Uterus (tissue), 4 donors: ENCODE measurements around the gene HS6ST1. TPM values are rescaled to one million over a fixed set of nuclear protein-coding genes. Genes with fewer than 3 reads are reported as not detected.

ENCODE experiments used
- DNase-seq, 2 donors: peaks; one replicate each; pipeline ENCODE4 v3.0.0-alpha.2; 2019 to 2020
- H3K27ac ChIP-seq, 2 donors: fragments of 200-600 bp; sonication (generic); 1 replicate in 1 of 2; 2 replicates in 1 of 2; pipeline ENCODE4 v1.5.1; 2016 to 2018
- H3K27me3 ChIP-seq, 2 donors: fragments of 200-600 bp; sonication (generic); one replicate each; pipeline ENCODE4 v1.5.1; 2018 to 2019; ENCODE audit warnings: control low read depth in 1 of 2
- H3K36me3 ChIP-seq, 2 donors: fragments of 200-600 bp; sonication (generic); one replicate each; pipeline ENCODE4 v1.5.1; 2019; ENCODE audit warnings: control low read depth in 1 of 2
- H3K4me1 ChIP-seq, 2 donors: fragments of 200-600 bp; sonication (generic); one replicate each; pipeline ENCODE4 v1.5.1; 2018 to 2019; ENCODE audit warnings: control low read depth in 1 of 2
- H3K4me3 ChIP-seq, 2 donors: fragments of 200-600 bp; sonication (generic); 1 replicate in 1 of 2; 2 replicates in 1 of 2; pipeline ENCODE4 v1.5.1; 2018 to 2019; ENCODE audit warnings: mild to moderate bottlenecking in 1 of 2
- H3K9me3 ChIP-seq, 2 donors: fragments of 200-600 bp; sonication (generic); one replicate each; pipeline ENCODE4 v1.5.1; 2019; ENCODE audit warnings: control low read depth in 1 of 2
- POLR2A ChIP-seq, 2 donors: fragments of 450-650 bp; IDR thresholded peaks; one replicate each; pipeline ENCODE4 v1.6.1; 2016; ENCODE audit warnings: antibody characterized with exemption in 2 of 2, mild to moderate bottlenecking in 1 of 2, moderate library complexity in 1 of 2
- intact Hi-C: fragments of 100-400 bp; cut with DNase I; formaldehyde crosslinking; loops from one replicate; pipeline ENCODE4 v1.15.1; 2023; ENCODE audit warnings: low total_unique reads
- total RNA-seq, 4 donors: library from RNA; depleted of rRNA in 3 of 4; stranded (reverse); fragments of >200 nt in 3 of 4; gene quantifications; one replicate each; pipeline versions ENCODE4 v1.1.0 to v1.2.4, GENCODE V29; 2014 to 2023
- TF ChIP-seq, protein P1 (sequence below), 4 experiments: fragments of 200-600 bp in 2 of 4; fragments of 450-650 bp in 2 of 4; sonication (generic) in 2 of 4; IDR thresholded peaks; one replicate each; pipeline ENCODE4 v1.5.1; 2016 to 2019; ENCODE audit warnings: antibody characterized with exemption in 4 of 4, mild to moderate bottlenecking in 2 of 4, moderate library complexity in 1 of 4
- donor health status: DM: yes; HTN: yes; CAD: no.

HS6ST1 gene
- total RNA-seq, 4 donors from 2014 or later: 22.7 to 198 (median 37.4) TPM

DNA sequence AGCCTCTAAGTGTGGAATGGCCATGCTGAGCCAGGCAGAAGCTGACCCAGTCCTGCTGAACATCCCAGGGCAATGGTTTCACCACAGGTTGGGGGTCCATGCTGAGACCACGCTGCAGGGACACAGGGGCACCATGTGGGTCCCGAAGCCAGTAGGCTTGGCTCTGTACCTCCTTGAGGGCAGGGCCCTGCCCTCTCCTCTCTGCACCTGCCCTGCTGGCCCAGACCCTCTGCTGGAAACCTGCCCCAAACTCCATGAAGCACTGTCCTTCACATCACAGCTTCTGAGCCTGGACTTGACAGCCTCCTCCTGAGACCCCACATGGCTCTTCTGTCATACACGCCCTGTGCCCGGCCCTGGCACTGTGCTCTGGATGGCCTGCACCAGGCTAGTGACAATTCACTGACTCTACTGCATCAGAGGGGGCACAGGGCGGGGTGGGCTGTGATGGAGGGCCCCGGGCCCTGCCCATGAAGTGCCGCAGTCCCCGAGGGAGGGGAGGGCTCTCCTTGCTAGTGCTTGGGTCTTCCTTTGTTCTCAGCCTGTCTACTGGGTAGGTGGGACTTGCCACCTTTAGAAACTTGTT is 24.7 kb downstream of the HS6ST1 start:
- no peaks in the 10 kb centered on the region for H3K9me3 ChIP-seq
- intact Hi-C loops: no loop called here
- H3K27me3 ChIP-seq: no peaks in the 10 kb centered on the region
- H3K4me3 ChIP-seq: no peak overlapping the region
- no peak for TF ChIP-seq POLR2A (IDR thresholded peaks at IDR 0.05)
- TF ChIP-seq, protein P1, sequence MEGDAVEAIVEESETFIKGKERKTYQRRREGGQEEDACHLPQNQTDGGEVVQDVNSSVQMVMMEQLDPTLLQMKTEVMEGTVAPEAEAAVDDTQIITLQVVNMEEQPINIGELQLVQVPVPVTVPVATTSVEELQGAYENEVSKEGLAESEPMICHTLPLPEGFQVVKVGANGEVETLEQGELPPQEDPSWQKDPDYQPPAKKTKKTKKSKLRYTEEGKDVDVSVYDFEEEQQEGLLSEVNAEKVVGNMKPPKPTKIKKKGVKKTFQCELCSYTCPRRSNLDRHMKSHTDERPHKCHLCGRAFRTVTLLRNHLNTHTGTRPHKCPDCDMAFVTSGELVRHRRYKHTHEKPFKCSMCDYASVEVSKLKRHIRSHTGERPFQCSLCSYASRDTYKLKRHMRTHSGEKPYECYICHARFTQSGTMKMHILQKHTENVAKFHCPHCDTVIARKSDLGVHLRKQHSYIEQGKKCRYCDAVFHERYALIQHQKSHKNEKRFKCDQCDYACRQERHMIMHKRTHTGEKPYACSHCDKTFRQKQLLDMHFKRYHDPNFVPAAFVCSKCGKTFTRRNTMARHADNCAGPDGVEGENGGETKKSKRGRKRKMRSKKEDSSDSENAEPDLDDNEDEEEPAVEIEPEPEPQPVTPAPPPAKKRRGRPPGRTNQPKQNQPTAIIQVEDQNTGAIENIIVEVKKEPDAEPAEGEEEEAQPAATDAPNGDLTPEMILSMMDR (IDR thresholded peaks at IDR 0.05): no peak
- H3K4me1 ChIP-seq: no peaks in the 10 kb centered on the region
- H3K27ac ChIP-seq: no peak overlapping the region
- no peak for DNase-seq
- H3K36me3 ChIP-seq: no peaks in the 10 kb centered on the region

DNA sequence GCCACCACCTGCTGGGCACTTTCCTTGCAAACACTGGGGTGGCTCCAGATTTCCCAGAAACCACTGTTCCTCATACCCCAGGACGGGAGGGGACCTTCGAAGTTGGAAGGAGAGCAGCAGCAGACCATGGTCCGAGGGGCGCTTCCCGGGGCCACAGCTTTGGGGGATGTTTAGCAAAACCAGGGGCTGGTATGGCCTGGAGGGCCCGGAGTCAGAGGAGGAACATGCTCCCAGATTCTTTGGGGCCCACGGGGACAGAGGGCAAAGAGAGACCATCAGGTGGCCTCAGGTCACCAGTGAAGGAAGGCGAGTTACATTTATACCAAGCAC is 25.3 kb downstream of the HS6ST1 start:
- intact Hi-C loops: no loop called here
- H3K27me3 ChIP-seq: no peaks in the 10 kb centered on the region
- H3K4me1 ChIP-seq: no peaks in the 10 kb centered on the region
- no peak for DNase-seq
- H3K27ac ChIP-seq: no peak overlapping the region
- no peak for TF ChIP-seq POLR2A (IDR thresholded peaks at IDR 0.05)
- no peaks in the 10 kb centered on the region for H3K9me3 ChIP-seq
- no peak overlapping the region for H3K4me3 ChIP-seq
- H3K36me3 ChIP-seq: no peaks in the 10 kb centered on the region

DNA sequence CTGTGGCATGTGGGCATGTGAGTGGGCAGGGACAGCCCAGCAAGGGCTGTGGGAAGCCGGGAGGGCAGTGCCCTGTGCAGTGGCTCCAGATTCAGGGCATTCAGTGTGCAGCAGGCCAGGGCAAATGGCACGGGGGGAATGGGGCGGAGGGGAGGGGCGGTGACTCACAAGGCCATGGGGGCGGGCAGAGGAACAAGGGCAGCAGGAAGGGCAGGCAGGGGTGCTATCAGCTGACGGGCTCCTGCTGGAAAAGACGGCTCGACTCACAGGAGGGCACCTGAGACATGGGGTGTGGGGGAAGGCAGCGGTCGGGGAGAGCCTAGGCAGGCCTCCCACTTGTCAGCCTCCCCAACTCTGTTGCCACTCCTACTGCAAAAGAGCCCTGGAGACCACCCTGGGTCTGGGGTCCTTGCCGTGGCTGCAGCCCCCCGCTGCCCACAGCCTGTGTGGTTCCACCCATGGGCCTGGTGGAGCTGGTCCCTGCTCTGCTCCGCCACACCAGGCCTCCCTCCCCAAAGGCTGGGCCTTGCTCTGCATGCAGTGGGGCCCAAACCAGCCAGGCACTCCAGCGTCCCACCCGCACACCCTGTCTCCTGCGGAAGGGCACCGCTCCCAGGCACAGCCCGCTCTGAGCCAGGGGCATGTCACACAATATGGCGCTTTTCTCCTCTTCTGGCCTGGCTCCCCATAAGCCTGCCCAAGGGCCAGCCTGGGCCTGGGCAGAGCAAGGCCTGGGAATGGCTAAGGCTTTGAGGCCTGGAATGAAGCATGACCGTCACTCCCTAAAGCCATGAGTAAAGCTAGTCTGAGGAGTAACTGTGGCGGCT is 25.9 kb downstream of the HS6ST1 start:
- TF ChIP-seq, protein P1 (IDR thresholded peaks at IDR 0.05): no peak
- no peak for TF ChIP-seq POLR2A (IDR thresholded peaks at IDR 0.05)
- no peaks in the 10 kb centered on the region for H3K27me3 ChIP-seq
- no peak for DNase-seq
- no peak overlapping the region for H3K4me3 ChIP-seq
- no peak overlapping the region for H3K27ac ChIP-seq
- no peaks in the 10 kb centered on the region for H3K36me3 ChIP-seq
- no peaks in the 10 kb centered on the region for H3K9me3 ChIP-seq
- H3K4me1 ChIP-seq: no peaks in the 10 kb centered on the region
- intact Hi-C loops: no loop called here

DNA sequence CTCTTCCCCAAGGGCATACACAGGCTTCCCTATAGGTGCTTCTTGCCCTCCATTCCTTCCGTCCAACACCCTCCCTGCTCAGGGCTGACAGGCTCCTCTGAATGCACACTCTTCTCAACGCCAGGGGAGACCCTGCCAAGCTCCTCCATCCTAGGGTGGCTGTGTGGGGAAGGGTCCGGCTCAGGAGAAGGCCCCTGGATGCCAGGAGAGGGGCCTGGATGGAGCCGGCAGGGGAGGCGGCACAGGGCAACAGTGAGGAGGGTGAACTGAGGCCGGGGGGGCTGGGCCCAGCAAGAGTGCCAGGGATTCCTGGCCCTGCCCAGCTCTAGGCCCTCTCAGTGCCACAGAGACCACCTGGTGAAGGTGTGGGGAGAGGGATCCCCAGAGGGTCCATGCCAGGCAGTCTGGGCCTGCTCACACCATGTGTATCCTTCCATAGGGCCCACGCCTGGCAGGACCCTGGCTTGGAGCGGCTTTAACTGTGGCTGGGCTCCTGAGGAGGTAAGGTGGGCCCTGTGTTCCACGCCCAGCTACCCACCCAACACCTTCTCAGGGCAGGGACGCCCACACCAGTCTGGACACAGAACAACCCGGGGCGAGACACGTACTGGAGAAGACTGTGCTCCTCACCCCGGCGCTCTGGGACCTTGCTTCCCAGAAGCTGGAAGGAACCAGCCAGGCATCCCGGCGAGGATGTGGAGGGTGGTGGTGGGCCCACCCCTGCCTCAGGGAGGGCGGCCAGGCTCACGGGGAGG is 26.6 kb downstream of the HS6ST1 start:
- Histone ChIP-seq H3K9me3 (no peaks in the 10 kb centered on the region), H3K27me3 (no peaks in the 10 kb centered on the region), H3K27ac (no peak overlapping the region), H3K4me3 (no peak overlapping the region), H3K4me1 (no peaks in the 10 kb centered on the region), H3K36me3 (no peaks in the 10 kb centered on the region)
- no peak for DNase-seq
- TF ChIP-seq, protein P1 (IDR thresholded peaks at IDR 0.05): no peak
- no peak for TF ChIP-seq POLR2A (IDR thresholded peaks at IDR 0.05)
- intact Hi-C loops: no loop called here

DNA sequence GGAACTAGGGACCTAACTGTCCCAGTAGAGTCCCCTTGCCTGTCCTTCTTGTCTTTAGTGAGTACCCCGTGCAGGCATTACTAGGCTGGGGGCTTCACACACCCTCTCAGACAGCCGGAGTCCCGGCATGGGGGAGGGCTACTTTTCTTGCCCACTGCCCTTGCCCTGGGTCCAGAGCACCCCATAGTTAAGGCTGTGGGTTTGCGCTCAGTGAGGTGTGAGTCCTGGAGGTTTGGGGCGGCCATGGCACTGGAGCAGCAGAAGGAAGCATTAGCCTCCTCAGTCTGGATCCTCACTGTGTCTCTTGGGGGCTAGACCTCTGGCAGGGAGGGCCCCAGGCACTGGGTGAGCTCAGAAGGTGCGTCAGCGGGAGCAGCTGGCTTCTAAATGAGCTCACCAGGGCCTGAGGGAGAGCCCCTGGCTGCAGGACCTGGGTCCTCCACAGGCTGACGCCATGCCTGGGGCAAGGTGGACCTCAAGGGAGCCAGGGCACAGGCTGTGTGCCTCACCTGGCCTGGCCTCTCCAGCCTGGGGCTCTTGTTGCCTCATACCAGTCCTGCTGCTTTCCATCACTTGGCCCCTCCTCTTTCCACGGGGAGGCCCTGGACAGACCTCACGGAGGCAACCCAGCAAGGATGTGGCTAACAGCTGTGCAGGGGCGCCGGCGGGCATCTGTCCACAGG is 27.4 kb downstream of the HS6ST1 start:
- no peak for DNase-seq
- Histone ChIP-seq H3K4me1 (no peaks in the 10 kb centered on the region), H3K36me3 (no peaks in the 10 kb centered on the region), H3K4me3 (no peak overlapping the region), H3K27ac (no peak overlapping the region), H3K9me3 (no peaks in the 10 kb centered on the region), H3K27me3 (no peaks in the 10 kb centered on the region)
- intact Hi-C loops: no loop called here
- no peak for TF ChIP-seq POLR2A (IDR thresholded peaks at IDR 0.05)
- TF ChIP-seq, protein P1 (IDR thresholded peaks at IDR 0.05): no peak
